Esophagus (tissue), 2 donors: ENCODE measurements around the gene TANGO6. TPM values are rescaled to one million over a fixed set of nuclear protein-coding genes. Genes with fewer than 3 reads are reported as not detected.
A peak's percentile ranks its signal among the peaks of the same experiment; 100 is the strongest.

Experiments used
- H3K27ac ChIP-seq, 2 donors: one replicate each; pipeline ENCODE4 v1.5.1; 2013; ENCODE audit warnings: low read depth in 2 of 2, mild to moderate bottlenecking in 2 of 2, inconsistent platforms in 1 of 2, low read length in 1 of 2, moderate library complexity in 1 of 2
- H3K27me3 ChIP-seq, 2 donors: one replicate each; pipeline ENCODE4 v1.6.1; 2013; ENCODE audit warnings: low read length in 2 of 2, control low read depth in 1 of 2, mild to moderate bottlenecking in 1 of 2; ENCODE audit not compliant: insufficient read depth in 2 of 2, control insufficient read depth in 1 of 2
- H3K36me3 ChIP-seq, 2 donors: one replicate each; pipeline ENCODE4 v1.6.1; 2013; ENCODE audit warnings: low read length in 1 of 2; ENCODE audit not compliant: control insufficient read depth in 2 of 2, insufficient read depth in 2 of 2
- H3K4me1 ChIP-seq, 2 donors: one replicate each; pipeline ENCODE4 v1.6.1; 2013; ENCODE audit warnings: low read length in 1 of 2; ENCODE audit not compliant: control insufficient read depth in 2 of 2, insufficient read depth in 2 of 2
- H3K4me3 ChIP-seq, 2 donors: one replicate each; pipeline ENCODE4 v1.5.1; 2013; ENCODE audit warnings: low read length in 2 of 2, mild to moderate bottlenecking in 2 of 2, low read depth in 1 of 2, moderate library complexity in 1 of 2
- H3K9me3 ChIP-seq, 2 donors: one replicate each; pipeline ENCODE4 v1.6.1; 2013; ENCODE audit warnings: mild to moderate bottlenecking in 2 of 2, low read depth in 1 of 2, low read length in 1 of 2, moderate library complexity in 1 of 2; ENCODE audit not compliant: control insufficient read depth in 2 of 2, insufficient read depth in 1 of 2
- WGBS, 2 donors: extraction: QIAGEN DNeasy Blood & Tissue Kit; methylation state at CpG; one replicate each; pipeline ENCODE4 v1.1.7; 2013; 5-methylcytosine and 5-hydroxymethylcytosine counted together
- polyA plus RNA-seq, 2 donors: library from polyadenylated mRNA; stranded (reverse); fragments of 200-250 nt; gene quantifications; one replicate each; pipeline ENCODE4 v1.2.3, GENCODE V29; 2013
- donor health status: healthy with polysubstance abuse.
- donor health status: Bipolar disorder and iron deficiency.

Gene TANGO6
- polyA plus RNA-seq, 2 donors = 2.2 to 4.8 TPM

- no peak overlapping the region for H3K4me3 ChIP-seq
- H3K9me3 ChIP-seq = no peaks in the 10 kb centered on the region
- H3K27ac ChIP-seq = peak overlapping the region in 1 of 2 donors; percentile 4
- H3K27me3 ChIP-seq = no peaks in the 10 kb centered on the region
- no peaks in the 10 kb centered on the region for H3K36me3 ChIP-seq
- no peaks in the 10 kb centered on the region for H3K4me1 ChIP-seq
- WGBS, 2 donors = 30 to 50% methylated on average over 7 of the region's 7 CpGs
These were observed 41.8 kb downstream of the TANGO6 start for GRCh38 chr16:68884861-68885720.

- H3K9me3 ChIP-seq = no peaks in the 10 kb centered on the region
- no peak overlapping the region for H3K4me3 ChIP-seq
- H3K36me3 ChIP-seq = no peaks in the 10 kb centered on the region
- no peaks in the 10 kb centered on the region for H3K4me1 ChIP-seq
- WGBS, 2 donors = 87 to 96% methylated on average over 1 of the region's 1 CpG
- no peaks in the 10 kb centered on the region for H3K27me3 ChIP-seq
- H3K27ac ChIP-seq = no peak overlapping the region
These were observed 43.8 kb downstream of the TANGO6 start for GRCh38 chr16:68887107-68887506.

DNA sequence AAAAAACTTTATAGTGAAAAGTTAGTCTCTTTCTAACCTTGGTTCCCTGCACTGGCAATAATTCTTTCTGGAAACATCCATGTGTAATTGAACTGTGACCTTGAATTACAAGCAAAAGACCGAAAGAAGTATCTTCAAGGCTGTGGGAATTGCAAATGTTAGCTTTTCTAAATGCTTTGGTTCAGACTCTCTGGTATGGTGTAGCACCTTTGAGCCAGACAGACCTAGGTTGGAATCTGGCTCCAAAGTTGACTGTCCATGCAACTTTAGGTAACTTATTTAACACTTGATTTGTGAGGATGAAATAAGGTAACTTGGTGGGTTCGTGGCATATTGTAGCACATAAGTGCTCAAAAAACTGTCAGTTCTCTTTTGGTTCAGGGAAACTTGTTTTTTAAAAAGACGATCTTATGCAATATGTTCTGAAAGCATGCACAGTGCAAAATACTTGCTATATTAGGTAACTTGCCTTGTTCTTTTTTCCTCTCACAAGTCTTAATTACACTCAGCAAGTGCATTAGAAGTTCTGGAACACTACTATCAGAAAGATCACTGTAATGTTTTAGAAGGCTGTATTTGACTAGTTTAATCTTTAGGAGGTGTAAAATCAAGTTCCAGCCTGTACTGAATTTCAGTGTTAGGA is 46.3 kb downstream of the TANGO6 start:
- WGBS, 2 donors = 73 to 76% methylated on average over 3 of the region's 3 CpGs
- Histone ChIP-seq H3K4me3 (no peak overlapping the region), H3K9me3 (no peaks in the 10 kb centered on the region), H3K27me3 (no peaks in the 10 kb centered on the region), H3K27ac (no peak overlapping the region), H3K4me1 (no peaks in the 10 kb centered on the region), H3K36me3 (no peaks in the 10 kb centered on the region)

GRCh38 chr16:68892214-68892613 is 48.9 kb downstream of the TANGO6 start:
- Histone ChIP-seq H3K36me3 (no peaks in the 10 kb centered on the region), H3K4me3 (no peak overlapping the region), H3K27ac (no peak overlapping the region), H3K27me3 (no peaks in the 10 kb centered on the region), H3K4me1 (no peaks in the 10 kb centered on the region), H3K9me3 (no peaks in the 10 kb centered on the region)
- WGBS, 2 donors = 59 to 72% methylated on average over 8 of the region's 8 CpGs

DNA sequence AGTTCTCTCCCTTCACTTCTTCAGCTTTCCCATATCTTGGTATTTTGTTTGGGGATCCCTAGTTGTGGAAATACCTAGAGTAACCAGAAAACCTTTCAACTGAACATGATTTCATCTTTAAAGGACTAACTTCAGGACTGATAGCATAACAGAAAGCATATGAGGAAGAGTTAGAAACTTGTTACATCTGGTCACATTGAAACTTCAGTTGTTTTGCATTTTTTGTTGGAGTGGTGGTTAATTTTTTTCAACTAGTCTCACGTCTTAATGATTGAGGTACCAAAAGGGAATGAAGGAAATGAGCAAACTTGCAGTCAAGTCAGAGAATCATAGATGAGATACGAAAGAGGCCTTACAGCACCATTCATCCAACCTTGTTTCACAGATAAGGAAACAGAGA is 49.6 kb downstream of the TANGO6 start:
- Histone ChIP-seq H3K27me3 (no peaks in the 10 kb centered on the region), H3K4me3 (no peak overlapping the region), H3K27ac (no peak overlapping the region), H3K9me3 (no peaks in the 10 kb centered on the region), H3K4me1 (no peaks in the 10 kb centered on the region), H3K36me3 (no peaks in the 10 kb centered on the region)
- WGBS, 2 donors = 91 to 96% methylated on average over 2 of the region's 2 CpGs

GRCh38 chr16:68893710-68894705 is 50.7 kb downstream of the TANGO6 start:
- Histone ChIP-seq H3K4me3 (no peak overlapping the region), H3K36me3 (no peaks in the 10 kb centered on the region), H3K4me1 (no peaks in the 10 kb centered on the region), H3K27me3 (no peaks in the 10 kb centered on the region), H3K27ac (no peak overlapping the region), H3K9me3 (no peaks in the 10 kb centered on the region)
- 81 to 92% methylated on average over 11 of the region's 11 CpGs for WGBS, 2 donors

GRCh38 chr16:68894714-68895113 is 51.4 kb downstream of the TANGO6 start:
- Histone ChIP-seq H3K36me3 (no peaks in the 10 kb centered on the region), H3K4me1 (no peaks in the 10 kb centered on the region), H3K27me3 (no peaks in the 10 kb centered on the region), H3K4me3 (no peak overlapping the region), H3K9me3 (no peaks in the 10 kb centered on the region), H3K27ac (no peak overlapping the region)
- WGBS, 2 donors = 92 to 94% methylated on average over 5 of the region's 5 CpGs

DNA sequence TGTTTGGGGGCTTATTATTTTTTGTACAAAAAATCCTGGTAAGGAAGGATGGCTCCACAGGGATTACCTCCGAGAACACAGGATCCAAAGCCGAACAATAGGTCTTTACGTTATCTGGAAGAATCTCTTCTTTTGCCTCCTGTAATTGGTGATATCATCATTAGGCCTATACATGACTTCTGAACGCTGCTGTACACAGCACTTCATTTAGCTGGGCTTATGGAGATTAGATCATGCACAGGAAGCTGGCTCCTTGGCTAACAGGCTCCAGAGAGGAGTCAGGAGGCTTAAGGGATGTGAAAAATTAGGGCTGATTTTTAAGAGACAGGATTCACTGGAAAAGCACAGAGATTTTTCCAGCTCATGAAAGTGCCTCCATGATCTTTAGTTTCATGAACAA is 54.7 kb downstream of the TANGO6 start:
- H3K27me3 ChIP-seq = no peaks in the 10 kb centered on the region
- H3K4me3 ChIP-seq = no peak overlapping the region
- 78 to 82% methylated on average over 4 of the region's 4 CpGs for WGBS, 2 donors
- H3K9me3 ChIP-seq = no peaks in the 10 kb centered on the region
- no peaks in the 10 kb centered on the region for H3K36me3 ChIP-seq
- no peak overlapping the region for H3K27ac ChIP-seq
- no peaks in the 10 kb centered on the region for H3K4me1 ChIP-seq

GRCh38 chr16:68900009-68900408 is 56.7 kb downstream of the TANGO6 start:
- Histone ChIP-seq H3K36me3 (no peaks in the 10 kb centered on the region), H3K27me3 (no peaks in the 10 kb centered on the region), H3K4me3 (no peak overlapping the region), H3K4me1 (no peaks in the 10 kb centered on the region), H3K27ac (no peak overlapping the region), H3K9me3 (no peaks in the 10 kb centered on the region)
- 80 to 83% methylated on average over 4 of the region's 4 CpGs for WGBS, 2 donors
